GM23338 (cell line): Measurements from ENCODE around the gene ITGA3. TPM values are rescaled to one million over a fixed set of nuclear protein-coding genes. Genes with fewer than 3 reads are reported as not detected.

Experiments
- CREB1 ChIP-seq: fragments of 250-450 bp; sonication (Bioruptor Pico); IDR thresholded peaks from 2 replicates; pipeline ENCODE4 v1.5.0; 2020; ENCODE audit warnings: low read depth, mild to moderate bottlenecking, moderate library complexity
- CTCF ChIP-seq, 2 experiments: fragments of 200-600 bp in 1 of 2; sonication (generic) in 1 of 2; conservative IDR thresholded peaks; 2 replicates each; pipeline versions ENCODE4 v1.5.1 to v1.6.1; 2016 to 2017; ENCODE audit warnings: antibody characterized with exemption in 2 of 2, low read depth in 2 of 2, mild to moderate bottlenecking in 2 of 2, moderate library complexity in 1 of 2
- EZH2 ChIP-seq: fragments of 200-600 bp; sonication (generic); IDR thresholded peaks from one replicate; pipeline ENCODE4 v1.8.0; 2017; ENCODE audit warnings: antibody characterized with exemption, mild to moderate bottlenecking, low read depth; ENCODE audit not compliant: unreplicated experiment
- STAT1 ChIP-seq: IDR thresholded peaks from one replicate; pipeline ENCODE4 v1.6.1; 2016; ENCODE audit warnings: antibody characterized with exemption; ENCODE audit not compliant: unreplicated experiment
- ZNF462 ChIP-seq: fragments of 250-450 bp; sonication (Bioruptor Pico); IDR thresholded peaks from 2 replicates; pipeline ENCODE4 v1.5.0; 2020; ENCODE audit warnings: mild to moderate bottlenecking, moderate library complexity
- polyA plus RNA-seq: library from polyadenylated mRNA; unstranded; fragments of >200 nt; fragmentation: Nextera tagmentation; extraction: Ambion mirVana; gene quantifications from 2 replicates; pipeline ENCODE4 v1.2.1, GENCODE V29; 2016
- total RNA-seq: library from RNA; depleted of rRNA; stranded (reverse); fragments of >200 nt; shearing (Covaris generic); gene quantifications from 2 replicates; pipeline ENCODE4 v1.2.3, GENCODE V29; 2014

Gene ITGA3
- total and polyA plus RNA-seq, 2 experiments from 2014 or later = 9.6 to 28.3 TPM

GRCh38 chr17:50130559-50131305 lies 74.8 kb downstream of the ITGA3 start (continued):
- TF ChIP-seq ZNF462 (CRISPR knock-in tag) (no peak), CREB1 (CRISPR knock-in tag) (no peak), CTCF (conservative IDR thresholded peaks at IDR 0.05; ENCODE audit: low read depth in 2 of 2) (no peak), STAT1 (no peak), EZH2 (no peak)
